HepG2 (cell line): ENCODE measurements around the gene MFRP. TPM values are rescaled to one million over a fixed set of nuclear protein-coding genes. Genes with fewer than 3 reads are reported as not detected.
A peak's percentile ranks its signal among the peaks of the same experiment; 100 is the strongest.

Experiments
- ATAC-seq: fragments of 200-7000 bp; cut with Tn5 transposase; 3 replicates; pipeline ENCODE4 v1.9.1; 2020; ENCODE audit warnings: mild to moderate bottlenecking, moderate library complexity
- BruUV-seq: library from RNA; stranded (reverse); fragments of 400-500 nt; replicated peaks from 2 replicates; lab custom pipeline; 2021; lab: Mats Ljungman, UMichigan
- CTCF ChIA-PET: fragments of 300-600 bp; formaldehyde crosslinking; extraction: SDS; loops from one replicate; lab custom pipeline; 2021; ENCODE audit warnings: low total read pairs, inconsistent platforms, low intra/inter-chr PET ratio; lab: Yijun Ruan, JAX
- POLR2A ChIA-PET: fragments of 350-600 bp; sonication (Branson Sonifier 250); formaldehyde crosslinking; loops from one replicate; lab custom pipeline; 2020; ENCODE audit warnings: antibody characterized with exemption, inconsistent platforms; lab: Yijun Ruan, JAX
- DNase-seq: peaks from one replicate; pipeline ENCODE4 v3.0.0-alpha.2; 2015; ENCODE audit warnings: low spot score
- FAIRE-seq: peaks from 3 replicates; lab custom pipeline; 2011; peaks lifted over from hg19 to GRCh38; lab: Jason Lieb, UNC
- H2AFZ ChIP-seq: one replicate; pipeline ENCODE4 v1.6.1; 2011; ENCODE audit warnings: low read length, inconsistent platforms
- H3K27ac ChIP-seq: fragments of 300-600 bp; 3 replicates; pipeline ENCODE4 v1.8.0; 2011; ENCODE audit warnings: mixed run types, mild to moderate bottlenecking, mixed read lengths, low read length, inconsistent platforms; ENCODE audit not compliant: insufficient read depth; ENCODE audit errors: extremely low read length
- H3K27me3 ChIP-seq, 2 experiments: fragments of 200-600 bp in 1 of 2; 2 replicates in 1 of 2; 3 replicates in 1 of 2; pipeline versions ENCODE4 v1.6.0 to v1.8.0; 2011; ENCODE audit warnings: low read length in 2 of 2, mild to moderate bottlenecking in 2 of 2, moderate library complexity in 2 of 2, inconsistent platforms in 1 of 2; ENCODE audit not compliant: insufficient read depth in 2 of 2, control insufficient read depth in 1 of 2
- H3K36me3 ChIP-seq, 2 experiments: fragments of 200-600 bp in 1 of 2; replicated peaks in 1 of 2; 2 replicates in 1 of 2; 3 replicates in 1 of 2; pipeline versions ENCODE4 v1.5.1 to v1.8.0; 2011; ENCODE audit warnings: low read length in 2 of 2, inconsistent platforms in 1 of 2; ENCODE audit not compliant: insufficient read depth in 2 of 2, control insufficient read depth in 1 of 2
- H3K4me1 ChIP-seq: 2 replicates; pipeline ENCODE4 v1.5.1; 2012; ENCODE audit warnings: low read length, inconsistent platforms; ENCODE audit not compliant: insufficient read depth
- H3K4me2 ChIP-seq: 2 replicates; pipeline ENCODE4 v1.6.0; 2011; ENCODE audit warnings: low read depth, low read length, inconsistent platforms
- H3K4me3 ChIP-seq, 3 experiments: fragments of 200-600 bp in 1 of 3; sonication (generic), shearing (Covaris generic) in 1 of 3; replicated peaks in 1 of 3; 2 replicates each; pipeline ENCODE4 v1.5.1; 2011 to 2016; ENCODE audit warnings: low read length in 3 of 3, inconsistent platforms in 2 of 3, low read depth in 2 of 3, mild to moderate bottlenecking in 2 of 3, control low read depth in 1 of 3, mixed read lengths in 1 of 3; ENCODE audit not compliant: insufficient read depth in 1 of 3
- H3K79me2 ChIP-seq: one replicate; pipeline ENCODE4 v1.6.1; 2011; ENCODE audit warnings: low read length, inconsistent platforms; ENCODE audit not compliant: insufficient read depth
- H3K9ac ChIP-seq: 2 replicates; pipeline ENCODE4 v1.6.0; 2011; ENCODE audit warnings: mild to moderate bottlenecking, low read depth, low read length, inconsistent platforms; ENCODE audit not compliant: insufficient read depth
- H3K9me3 ChIP-seq: 2 replicates; pipeline ENCODE4 v1.5.1; 2012; ENCODE audit warnings: mild to moderate bottlenecking, low read length
- H4K20me1 ChIP-seq: 2 replicates; pipeline ENCODE4 v1.6.0; 2011; ENCODE audit warnings: inconsistent platforms, mild to moderate bottlenecking, low read length, moderate library complexity; ENCODE audit not compliant: insufficient read depth
- ATAD3A ChIP-seq: sonication (generic); formaldehyde crosslinking; IDR thresholded peaks from 2 replicates; pipeline ENCODE4 v1.4.0; 2020; ENCODE audit warnings: missing genetic modification reagents
- ATF5 ChIP-seq: sonication (generic); formaldehyde crosslinking; IDR thresholded peaks from 2 replicates; pipeline ENCODE4 v1.4.0; 2020; ENCODE audit warnings: mild to moderate bottlenecking, low read depth, missing genetic modification reagents
- CAMTA2 ChIP-seq: sonication (generic); formaldehyde crosslinking; IDR thresholded peaks from 2 replicates; pipeline ENCODE4 v1.4.0; 2020; ENCODE audit warnings: mild to moderate bottlenecking, missing genetic modification reagents, borderline replicate concordance
- CEBPG ChIP-seq: IDR thresholded peaks from 2 replicates; pipeline ENCODE4 v1.6.1; 2016
- CREB1 ChIP-seq, 2 experiments: fragments of 450-650 bp in 1 of 2; IDR thresholded peaks; 2 replicates each; pipeline ENCODE4 v1.6.1; 2016 to 2017; ENCODE audit warnings: control low read depth in 1 of 2, mild to moderate bottlenecking in 1 of 2, missing compliant biosample characterization in 1 of 2, missing genetic modification characterization in 1 of 2
- FOXA1 ChIP-seq, 2 experiments: fragments of 450-650 bp in 1 of 2; sonication (generic) in 1 of 2; formaldehyde crosslinking in 1 of 2; IDR thresholded peaks; 2 replicates each; pipeline versions ENCODE4 v1.4.0 to v1.6.1; 2016 to 2020; ENCODE audit warnings: missing genetic modification reagents in 1 of 2
- HMGXB3 ChIP-seq: sonication (generic); formaldehyde crosslinking; IDR thresholded peaks from 2 replicates; pipeline ENCODE4 v1.4.0; 2020; ENCODE audit warnings: missing genetic modification reagents, borderline replicate concordance
- HNF4A ChIP-seq: sonication (generic); formaldehyde crosslinking; IDR thresholded peaks from 2 replicates; pipeline ENCODE4 v1.4.0; 2020; ENCODE audit warnings: missing genetic modification reagents
- IRX3 ChIP-seq: sonication (generic); formaldehyde crosslinking; IDR thresholded peaks from 2 replicates; pipeline ENCODE4 v1.8.1; 2023; ENCODE audit warnings: mild to moderate bottlenecking, low read depth, missing genetic modification reagents, borderline replicate concordance
- JUN ChIP-seq: sonication (generic); formaldehyde crosslinking; IDR thresholded peaks from 2 replicates; pipeline ENCODE4 v1.4.0; 2020; ENCODE audit warnings: mild to moderate bottlenecking, missing genetic modification reagents
- KDM5B ChIP-seq: sonication (generic); formaldehyde crosslinking; IDR thresholded peaks from 2 replicates; pipeline ENCODE4 v1.4.0; 2020; ENCODE audit warnings: missing genetic modification reagents, mild to moderate bottlenecking, borderline replicate concordance
- KMT2B ChIP-seq: IDR thresholded peaks from 2 replicates; pipeline ENCODE4 v1.6.1; 2016; ENCODE audit warnings: missing genetic modification reagents, missing compliant biosample characterization
- RBAK ChIP-seq: sonication (generic); formaldehyde crosslinking; IDR thresholded peaks from 2 replicates; pipeline ENCODE4 v1.5.1; 2020; ENCODE audit warnings: mild to moderate bottlenecking, missing genetic modification reagents
- SIN3B ChIP-seq: fragments of 150-350 bp; IDR thresholded peaks from 2 replicates; pipeline ENCODE4 v1.6.1; 2014; ENCODE audit warnings: low read length
- SNAI1 ChIP-seq: sonication (generic); formaldehyde crosslinking; IDR thresholded peaks from 2 replicates; pipeline ENCODE4 v1.5.0; 2020; ENCODE audit warnings: mild to moderate bottlenecking, missing genetic modification reagents, borderline replicate concordance
- SOX13 ChIP-seq, 3 experiments: fragments of 450-650 bp in 1 of 3; sonication (generic) in 1 of 3; formaldehyde crosslinking in 1 of 3; IDR thresholded peaks in 2 of 3; conservative IDR thresholded peaks in 1 of 3; 2 replicates each; pipeline versions ENCODE4 v1.5.0 to v1.6.1; 2016 to 2020; ENCODE audit warnings: antibody characterized with exemption in 1 of 3, mild to moderate bottlenecking in 1 of 3, missing compliant biosample characterization in 1 of 3, missing genetic modification reagents in 1 of 3, moderate library complexity in 1 of 3
- TBX3 ChIP-seq: fragments of 450-650 bp; IDR thresholded peaks from 2 replicates; pipeline ENCODE4 v1.6.1; 2017; ENCODE audit warnings: antibody characterized with exemption, mild to moderate bottlenecking, inconsistent platforms, borderline replicate concordance
- ZMYM3 ChIP-seq: sonication (generic); formaldehyde crosslinking; IDR thresholded peaks from 2 replicates; pipeline ENCODE4 v1.5.1; 2020; ENCODE audit warnings: mild to moderate bottlenecking, missing genetic modification reagents
- ZNF207 ChIP-seq: fragments of 450-650 bp; IDR thresholded peaks from 2 replicates; pipeline ENCODE4 v1.6.1; 2016; ENCODE audit warnings: antibody characterized with exemption, borderline replicate concordance
- ZNF382 ChIP-seq: sonication (generic); formaldehyde crosslinking; IDR thresholded peaks from 2 replicates; pipeline ENCODE4 v1.5.0; 2020; ENCODE audit warnings: missing genetic modification reagents, mild to moderate bottlenecking, borderline replicate concordance
- ZNF768 ChIP-seq: sonication (generic); formaldehyde crosslinking; IDR thresholded peaks from 2 replicates; pipeline ENCODE4 v1.4.0; 2020; ENCODE audit warnings: missing genetic modification reagents
- ZSCAN29 ChIP-seq: sonication (generic); formaldehyde crosslinking; conservative IDR thresholded peaks from 2 replicates; pipeline ENCODE4 v1.4.0; 2020; ENCODE audit warnings: mild to moderate bottlenecking, missing genetic modification reagents
- WGBS: methylation state at CpG from one replicate; pipeline ENCODE4 v1.1.6; 2017; ENCODE audit warnings: low lambda C conversion rate; 5-methylcytosine and 5-hydroxymethylcytosine counted together
- in situ Hi-C: cut with HindIII; loops from 2 replicates; pipeline ENCODE4 v1.10.0; 2017; ENCODE audit warnings: low pct_unique_long_range_greater_than_20kb; ENCODE audit not compliant: extremely low pct_ligation_motif_present
- intact Hi-C: fragments of 100-400 bp; cut with micrococcal nuclease; formaldehyde crosslinking; loops from one replicate; pipeline ENCODE4 v1.10.0; 2022; ENCODE audit not compliant: unreplicated experiment
- polyA plus RNA-seq, 8 experiments: library from polyadenylated mRNA; depleted of rRNA in 3 of 8; stranded (reverse) in 7 of 8; unstranded in 1 of 8; fragments of >200 nt; fragmentation: Illumina TruSeq in 4 of 8; extraction: Trizol in 4 of 8; gene quantifications; 2 replicates each; pipeline versions ENCODE4 v1.2.1 to v1.2.3, GENCODE V29; 2011 to 2016; ENCODE audit warnings: low read depth in 4 of 8, missing spikeins in 1 of 8, mixed read lengths in 1 of 8; ENCODE audit not compliant: insufficient read depth in 1 of 8
- total RNA-seq, 5 experiments: library from RNA; depleted of rRNA; stranded (reverse); fragments of >200 nt; fragmentation: Illumina TruSeq; extraction: Trizol; gene quantifications; 2 replicates each; pipeline ENCODE4 v1.2.3, GENCODE V29; 2016; ENCODE audit warnings: low read depth in 1 of 5

Gene MFRP
- total and polyA plus RNA-seq, 2 of the 13 experiments (the other 11 are each of a cell fraction or from before 2014, with no cell fraction given) = not detected

- in situ Hi-C loops (no loop called here), intact Hi-C loops (no loop called here)
- DNase-seq = peak; percentile 36
- Histone ChIP-seq H3K27ac (no peak overlapping the region), H3K4me3 (no peak overlapping the region), H3K79me2 (no peaks in the 10 kb centered on the region), H2AFZ (no peak overlapping the region), H3K36me3 (no peaks in the 10 kb centered on the region), H4K20me1 (no peaks in the 10 kb centered on the region), H3K27me3 (peaks cover 2 to 44% of the 10 kb centered on the region in 2 experiments; a peak in 4 of 5 replicates), H3K9ac (no peak overlapping the region), H3K4me2 (peak overlapping the region; percentile 42), H3K9me3 (no peaks in the 10 kb centered on the region), H3K4me1 (peaks cover 34% of the 10 kb centered on the region)
- POLR2A ChIA-PET = interaction anchor here (1.0 to 2.1 kb wide), 2 partner anchors 15 to 21 kb away, joined by 5 to 13 read pairs; no protein-coding TSS in a partner anchor
- CTCF ChIA-PET = no interaction called here
- BruUV-seq = no TSS peak
- FAIRE-seq = peak; percentile 34
- WGBS = 5% methylated on average over 2 of the region's 2 CpGs
- ATAC-seq = peak; percentile 52
- no peak for TF ChIP-seq ATF5 (CRISPR knock-in tag)
- no peak for TF ChIP-seq IRX3 (CRISPR knock-in tag)
- TF ChIP-seq ZSCAN29 = no peak
- TF ChIP-seq CREB1 (IDR thresholded peaks at IDR 0.05) = 0 out of 2 replicates have a peak, but pooled peaks have one; percentile 8
- TF ChIP-seq CREB1 (CRISPR knock-in tag; IDR thresholded peaks at IDR 0.05) = no peak
- TF ChIP-seq ZMYM3 (CRISPR knock-in tag) = peak; percentile 81
- no peak for TF ChIP-seq ZNF382 (CRISPR knock-in tag)
- TF ChIP-seq RBAK (CRISPR knock-in tag) = no peak
- TF ChIP-seq FOXA1 (IDR thresholded peaks at IDR 0.05) = no peak
- TF ChIP-seq FOXA1 (CRISPR knock-in tag; IDR thresholded peaks at IDR 0.05) = no peak
- TF ChIP-seq CEBPG (CRISPR knock-in tag) = no peak
- TF ChIP-seq JUN (CRISPR knock-in tag) = no peak
- TF ChIP-seq ZNF768 (CRISPR knock-in tag) = peak; percentile 83; the same call in 1 of the 2 replicates
- no peak for TF ChIP-seq KMT2B
- TF ChIP-seq CAMTA2 (CRISPR knock-in tag) = no peak
- TF ChIP-seq SNAI1 (CRISPR knock-in tag) = no peak
- TF ChIP-seq SOX13 (IDR thresholded peaks at IDR 0.05) = no peak
- no peak for TF ChIP-seq SOX13 (CRISPR knock-in tag; conservative IDR thresholded peaks at IDR 0.05 in 1 of 2, IDR thresholded peaks at IDR 0.05 in 1 of 2)
- TF ChIP-seq HMGXB3 (CRISPR knock-in tag) = no peak
- 0 out of 2 replicates have a peak, but pooled peaks have one; percentile 26 for TF ChIP-seq HNF4A
- TF ChIP-seq TBX3 = no peak
- no peak for TF ChIP-seq SIN3B
- no peak for TF ChIP-seq ZNF207
- TF ChIP-seq KDM5B = no peak
- no peak for TF ChIP-seq ATAD3A
- TF ChIP-seq, all 625 proteins: peak for 4
Observed at GRCh38 chr11:119347242-119347641, 737 bp upstream of the MFRP start.
